Measurements from ENCODE around the gene IFNA1. TPM values are rescaled to one million over a fixed set of nuclear protein-coding genes. Genes with fewer than 3 reads are reported as not detected.
"Not testable (repeated sequence)": the region's sequence is repeated elsewhere in the genome, so short reads cannot be mapped to it uniquely, and the experiment has no call there.

The IFNA1 gene
- not detected in 2 replicates for total RNA-seq

- no peak for DNase-seq (ENCODE audit: low read depth, low spot score)
These were observed at the start of gene IFNA1 for GRCh38 chr9:21440139-21440538. IFNA1 (plus strand) TSS chr9:21440439; CDS start chr9:21440508, 69 bp downstream.

DNA sequence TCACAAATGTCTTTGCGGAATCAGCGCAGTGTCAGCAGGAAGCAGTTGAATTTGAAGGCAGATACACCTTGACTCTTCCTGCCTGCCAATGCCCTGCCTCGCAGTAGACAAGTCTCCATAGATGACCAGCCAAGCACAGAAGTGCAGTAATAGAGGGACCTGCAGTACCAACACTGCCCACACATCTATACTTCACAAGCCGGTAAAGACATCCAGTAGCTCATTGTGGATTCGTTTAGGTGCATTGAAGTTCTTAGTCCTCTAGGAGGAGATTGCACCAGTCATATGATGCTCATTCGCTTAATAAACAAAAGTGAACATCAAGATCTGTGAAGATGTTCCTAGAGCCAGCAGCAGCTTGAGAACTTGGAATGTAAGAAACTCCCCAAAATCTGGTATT lies 48.0 kb upstream of the IFNA1 start:
- no peak for DNase-seq (ENCODE audit: low read depth, low spot score)

GRCh38 chr9:21395778-21396717 lies 44.2 kb upstream of the IFNA1 start:
- DNase-seq (ENCODE audit: low read depth, low spot score), result no peak

DNA sequence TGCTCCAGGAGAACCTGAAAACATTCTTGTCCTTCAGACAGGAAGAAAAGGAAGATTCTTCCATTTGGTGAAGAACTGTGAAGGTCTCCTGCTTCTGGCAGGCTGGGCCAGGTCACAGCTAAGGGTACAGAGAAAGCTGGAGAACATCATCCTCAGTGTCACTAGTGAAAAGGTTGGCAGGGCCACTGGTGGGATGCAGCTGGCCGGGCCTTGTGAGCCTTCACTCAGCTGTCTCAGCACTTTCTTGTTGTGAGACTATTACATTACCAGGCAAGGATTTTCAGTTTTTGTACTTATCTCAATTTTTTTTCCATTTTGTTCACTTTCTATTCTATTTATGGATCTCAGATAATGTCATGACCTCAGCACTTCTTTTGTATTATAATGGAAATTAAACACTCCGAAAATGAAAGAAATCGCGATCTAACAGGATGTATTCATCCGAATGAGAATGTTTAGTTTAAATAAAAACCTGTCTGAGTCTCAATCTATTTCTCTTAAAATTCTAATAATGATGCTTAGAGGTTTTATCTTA lies 41.2 kb upstream of the IFNA1 start:
- no peak for DNase-seq (ENCODE audit: low read depth, low spot score)

- no peak for DNase-seq (ENCODE audit: low read depth, low spot score)
These were observed 40.3 kb upstream of the IFNA1 start for GRCh38 chr9:21399956-21400355.

DNA sequence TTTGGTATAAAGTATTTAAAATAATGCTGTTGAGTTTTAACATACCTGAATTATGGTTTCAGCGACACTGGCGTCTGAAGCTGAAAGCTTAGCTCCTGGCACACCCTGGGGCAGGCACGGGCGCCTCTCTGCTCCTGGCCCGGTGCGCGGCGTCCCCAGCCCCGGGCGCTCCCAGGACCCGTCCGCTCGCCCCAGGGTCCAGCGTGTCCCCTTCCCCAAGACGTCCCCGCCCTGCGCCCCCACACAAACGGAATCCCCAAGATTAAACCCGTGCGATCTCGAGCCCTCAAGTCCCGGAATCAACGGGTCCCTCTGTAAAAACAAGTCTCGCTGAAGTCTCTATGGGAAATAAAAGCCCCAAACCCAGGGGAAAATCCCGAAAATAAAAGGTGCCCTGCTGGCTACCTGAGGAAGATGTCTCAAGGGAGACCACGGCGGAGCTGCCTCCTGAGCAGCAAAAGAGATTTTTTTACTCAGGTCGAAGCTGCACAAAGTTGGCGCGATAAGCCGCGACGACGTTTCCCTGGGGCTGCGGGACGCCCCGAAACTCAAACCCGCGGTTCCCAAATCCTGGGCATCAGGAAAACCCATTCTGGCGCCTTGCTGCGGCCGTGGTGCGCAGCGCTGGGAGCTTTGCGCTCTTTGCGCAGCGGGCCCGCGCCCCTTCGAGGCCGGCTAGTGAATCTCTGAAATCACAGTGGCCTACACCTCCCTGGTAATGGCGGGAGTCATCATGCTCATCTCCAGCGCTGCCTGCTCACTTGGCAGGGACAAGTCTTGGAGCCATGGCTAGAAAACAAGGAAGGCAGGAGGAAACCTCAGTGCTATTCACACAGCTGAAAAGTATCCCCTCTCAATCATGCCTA lies 37.6 kb upstream of the IFNA1 start:
- no peak for DNase-seq (ENCODE audit: low read depth, low spot score)

- DNase-seq (ENCODE audit: low read depth, low spot score), result no peak
These were observed 36.1 kb upstream of the IFNA1 start for GRCh38 chr9:21404146-21404545.

GRCh38 chr9:21408817-21409216 lies 31.4 kb upstream of the IFNA1 start, which contains the start of gene IFNA8:
IFNA8 (plus strand) TSS chr9:21409117; CDS start chr9:21409177, 60 bp downstream.
- DNase-seq (ENCODE audit: low read depth, low spot score), result no peak

DNA sequence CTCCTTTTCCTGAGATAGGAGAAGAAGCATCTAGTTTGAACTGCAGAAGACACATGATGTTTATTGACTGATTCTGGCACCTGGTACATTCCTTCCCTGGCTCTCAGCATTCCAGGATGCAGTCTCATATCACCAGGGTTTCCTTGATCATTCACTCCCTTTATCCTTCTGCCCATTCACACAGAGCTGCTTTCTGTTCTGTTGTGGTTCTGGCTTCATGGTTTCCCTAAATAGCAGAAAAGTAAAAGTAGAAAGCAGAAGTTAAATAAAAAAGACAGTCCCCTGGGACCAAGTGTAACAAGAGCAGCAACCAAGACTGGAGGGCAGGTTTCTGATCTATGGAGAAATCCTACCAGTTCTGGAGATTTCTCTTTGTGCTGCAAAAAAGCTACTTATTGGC lies 28.1 kb upstream of the IFNA1 start:
- DNase-seq (ENCODE audit: low read depth, low spot score), result no peak

DNA sequence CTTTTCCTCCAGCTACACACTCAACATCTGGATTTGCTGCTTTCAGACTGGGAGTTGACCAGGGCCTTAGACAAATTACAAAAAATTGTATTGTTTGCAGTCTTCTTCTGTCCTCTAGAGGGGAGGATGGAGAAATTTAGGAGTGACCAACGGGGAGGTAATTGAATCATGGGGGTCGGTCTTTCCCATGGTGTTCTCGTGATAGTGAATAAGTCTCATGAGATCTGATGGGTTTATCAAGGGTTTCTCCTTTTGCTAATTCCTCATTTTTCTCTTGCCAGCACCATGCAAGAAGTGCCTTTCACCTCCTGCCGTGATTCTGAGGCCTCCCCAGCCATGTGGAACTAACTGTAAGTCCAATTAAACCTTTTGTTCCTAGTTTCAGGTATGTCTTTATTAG lies 27.1 kb upstream of the IFNA1 start:
- no peak for DNase-seq (ENCODE audit: low read depth, low spot score)

- no peak for DNase-seq (ENCODE audit: low read depth, low spot score)
These were observed 26.6 kb upstream of the IFNA1 start for GRCh38 chr9:21413624-21414023.

DNA sequence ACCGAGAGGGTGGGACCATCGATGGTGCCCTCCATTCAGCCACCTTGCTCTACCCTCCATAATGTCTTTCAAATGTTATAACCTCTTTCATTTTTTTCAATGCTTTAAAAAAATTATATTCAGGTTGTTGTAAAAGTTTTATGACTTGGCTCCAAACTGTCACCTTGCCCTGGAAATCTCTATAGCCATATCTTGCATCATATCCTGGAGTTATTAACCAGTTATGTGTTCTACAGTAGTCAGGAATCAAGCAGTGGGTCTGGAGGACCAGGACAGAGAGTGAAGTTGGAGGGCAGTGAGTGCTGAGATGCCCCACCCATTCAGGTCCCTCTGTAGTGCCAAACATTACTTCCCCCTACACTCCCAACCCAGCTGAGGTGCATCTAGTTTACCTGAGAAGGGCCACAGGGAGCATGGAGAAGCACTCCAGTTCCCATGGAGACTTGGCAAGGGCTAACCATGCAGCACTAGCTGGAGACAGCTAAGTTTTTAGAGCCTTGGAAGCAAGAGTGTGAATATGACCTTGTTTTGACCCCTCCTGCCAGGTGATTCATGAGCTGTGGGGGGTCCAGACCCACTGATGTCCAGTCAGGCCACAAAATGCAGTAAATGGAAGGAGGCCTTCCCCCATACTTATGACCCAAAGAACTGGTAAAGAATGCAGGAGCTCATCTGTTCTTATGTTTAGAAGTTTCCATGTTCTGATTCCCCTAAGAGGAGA lies 25.9 kb upstream of the IFNA1 start:
- DNase-seq (ENCODE audit: low read depth, low spot score), result no peak

DNA sequence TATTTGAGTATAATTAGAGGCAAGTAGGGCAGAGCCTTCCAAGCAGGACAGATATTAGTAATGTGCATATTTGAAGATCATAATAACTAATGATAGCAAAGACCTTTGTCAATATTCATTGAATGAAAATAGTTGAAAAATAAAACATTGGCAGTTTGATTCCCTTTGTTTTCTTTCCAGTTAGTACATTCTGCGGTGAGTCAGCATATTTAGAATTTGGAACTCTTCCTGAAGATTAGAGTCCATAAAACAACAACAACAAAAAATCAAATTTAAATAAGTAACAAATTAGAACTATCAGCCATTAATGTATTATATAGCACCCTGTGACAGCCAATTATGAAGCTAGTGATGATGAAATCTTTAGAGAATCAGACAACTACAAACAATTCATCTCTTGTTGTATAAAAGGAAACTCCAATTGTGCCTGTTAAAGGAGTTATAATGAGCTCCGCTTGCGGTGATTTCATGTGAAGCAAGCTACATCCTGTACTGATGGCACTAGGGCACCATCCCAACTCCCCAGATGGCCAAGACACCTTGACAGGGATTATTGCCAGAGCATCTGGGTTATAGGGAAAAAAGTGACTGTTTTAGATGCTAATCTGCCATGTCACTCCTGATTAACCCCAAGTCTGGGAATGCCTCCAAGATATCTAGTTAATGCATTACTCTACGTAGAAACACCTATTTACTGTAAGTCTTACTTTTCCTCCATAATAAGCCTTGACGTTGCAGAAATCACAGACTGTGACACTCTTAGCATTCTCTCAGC lies 24.6 kb upstream of the IFNA1 start:
- no peak for DNase-seq (ENCODE audit: low read depth, low spot score)

DNA sequence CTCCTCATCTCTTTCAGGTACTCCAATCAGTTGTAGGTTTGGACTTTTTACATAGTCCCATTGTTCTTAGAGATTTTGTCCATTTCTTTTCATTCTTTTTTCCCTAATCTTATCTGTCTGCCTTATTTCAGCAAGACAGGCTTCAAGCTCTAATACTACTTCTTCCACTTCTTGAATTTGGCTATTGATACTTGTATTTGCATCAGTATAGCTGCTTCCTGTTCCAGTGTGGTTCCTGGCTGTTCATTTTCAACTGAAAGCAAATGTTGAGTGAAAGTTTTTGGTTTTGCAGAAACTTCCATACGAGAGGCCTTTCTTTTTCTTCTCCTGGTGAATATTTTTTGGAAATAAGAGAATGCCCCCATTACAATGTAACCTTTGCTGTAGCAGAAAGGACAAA lies 12.0 kb upstream of the IFNA1 start:
- no peak for DNase-seq (ENCODE audit: low read depth, low spot score)

GRCh38 chr9:21429191-21429590 lies 11.0 kb upstream of the IFNA1 start:
- no peak for DNase-seq (ENCODE audit: low read depth, low spot score)

DNA sequence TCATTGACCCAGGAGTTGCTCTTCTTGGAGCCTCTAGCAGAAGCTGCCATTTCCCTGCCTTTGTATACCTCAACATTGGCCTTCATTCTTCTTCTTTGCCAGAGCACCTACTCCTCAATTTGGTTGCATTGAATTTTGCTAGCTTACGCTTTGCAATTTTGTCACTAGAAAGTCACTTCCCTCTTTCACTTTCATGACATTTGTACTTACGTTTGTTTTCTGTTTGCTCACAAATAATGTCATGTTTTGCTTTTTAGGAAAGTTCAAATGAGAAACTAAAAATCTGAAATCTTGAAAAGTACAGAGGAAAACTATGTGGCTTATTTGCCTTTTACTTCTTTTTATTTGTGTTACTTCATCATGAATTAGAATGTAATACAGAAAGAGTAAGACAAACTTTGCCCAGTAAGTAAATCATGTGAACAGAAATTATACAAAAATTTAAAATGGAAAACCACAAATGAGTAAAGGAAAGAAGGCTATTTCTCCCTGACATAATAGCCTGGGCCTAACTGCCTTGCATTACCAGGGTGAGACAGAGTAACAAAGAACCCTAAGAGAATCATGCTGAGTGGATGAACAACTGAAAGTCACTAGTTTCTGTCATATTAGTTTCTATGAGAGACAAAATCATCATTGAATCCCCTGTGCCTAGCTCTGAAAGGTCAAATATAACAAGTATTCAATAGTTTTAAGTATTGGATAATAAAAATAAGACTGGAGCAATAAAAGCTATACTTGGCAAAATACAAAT lies 7.4 kb upstream of the IFNA1 start:
- no peak for DNase-seq (ENCODE audit: low read depth, low spot score)

DNA sequence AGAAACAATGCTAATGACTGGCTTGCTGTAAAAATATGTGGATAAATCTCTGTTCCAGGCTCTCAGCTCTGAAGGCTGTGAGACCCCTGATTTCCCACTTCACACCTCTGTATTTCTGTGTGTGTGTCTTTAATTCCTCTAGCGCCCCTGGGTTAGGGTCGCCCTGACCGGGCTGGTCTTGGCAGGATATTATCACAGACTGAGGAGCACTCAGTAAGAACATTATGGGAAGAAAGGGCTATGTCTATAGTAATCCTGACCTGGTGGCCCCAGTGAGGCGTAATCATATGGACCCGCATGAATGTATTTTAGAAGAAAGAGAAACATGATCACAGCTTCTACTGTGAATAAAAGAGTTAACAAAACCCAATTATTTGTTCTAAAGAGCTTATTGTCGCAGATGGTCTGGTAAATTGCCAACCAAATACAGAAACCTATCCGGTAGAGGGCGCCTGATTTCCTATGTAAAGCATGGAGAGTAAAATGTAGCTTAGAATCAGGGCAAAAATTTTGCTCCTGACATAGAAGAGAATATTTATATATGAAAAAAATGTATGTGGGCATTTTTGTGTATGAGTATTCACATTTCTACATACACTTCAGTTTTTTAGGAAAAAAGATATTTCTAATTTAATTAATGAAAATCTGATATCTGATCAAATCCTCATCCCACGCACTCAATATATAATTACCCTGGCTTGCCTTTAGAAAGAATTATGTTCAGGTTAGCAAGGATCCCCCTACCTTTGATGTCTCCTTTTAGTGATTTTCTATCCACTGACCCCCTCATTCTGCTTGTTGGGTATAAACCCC lies 5.8 kb upstream of the IFNA1 start:
- peak; percentile 44 for DNase-seq (ENCODE audit: low read depth, low spot score)

DNA sequence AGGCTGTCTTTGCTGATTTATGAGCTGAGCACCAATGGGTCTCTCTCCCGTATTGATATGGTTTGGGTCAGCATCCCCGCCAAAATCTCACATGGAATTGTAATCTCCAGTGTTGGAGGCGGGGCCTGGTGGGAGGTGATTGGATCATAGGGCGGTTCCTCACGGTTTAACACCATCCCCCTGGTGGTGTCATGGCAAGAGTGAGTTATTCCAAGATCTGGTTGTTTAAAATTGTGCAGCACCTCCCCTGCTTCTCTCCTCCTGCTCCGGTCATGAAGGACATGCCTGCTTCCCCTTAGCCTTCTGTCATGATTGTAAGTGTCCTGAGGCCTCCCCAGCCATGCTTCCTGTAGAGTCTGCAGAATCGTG lies 5.2 kb upstream of the IFNA1 start:
- DNase-seq (ENCODE audit: low read depth, low spot score), result not testable (repeated sequence)

All from pulmonary artery endothelial cell (primary cell).